ENCODE data around the gene NDP. TPM values are rescaled to one million over a fixed set of nuclear protein-coding genes. Genes with fewer than 3 reads are reported as not detected.

Gene NDP
- total RNA-seq, 2 donors from 2014 or later: not detected

- H3K27me3 Mint-ChIP-seq (ENCODE audit: insufficient read depth): peaks cover 34% of the 10 kb centered on the region
- H3K27ac Mint-ChIP-seq: no peak overlapping the region
- H3K9me3 Mint-ChIP-seq: peaks cover 59% of the 10 kb centered on the region
- no peaks in the 10 kb centered on the region for H3K36me3 ChIP-seq (ENCODE audit: control insufficient read depth, insufficient read depth, low read length)
- H3K4me3 Mint-ChIP-seq: no peak overlapping the region
- no peaks in the 10 kb centered on the region for H3K9me3 ChIP-seq (ENCODE audit: control insufficient read depth, low read length)
- no peaks in the 10 kb centered on the region for H3K36me3 Mint-ChIP-seq (ENCODE audit: low read depth)
- no peak for DNase-seq
- peaks cover 14% of the 10 kb centered on the region for H3K4me1 Mint-ChIP-seq
- H3K4me1 ChIP-seq (ENCODE audit: control insufficient read depth, insufficient read depth, low read length): no peaks in the 10 kb centered on the region
- H3K27me3 ChIP-seq (ENCODE audit: control insufficient read depth, insufficient read depth, low read length, poor library complexity, severe bottlenecking): peaks cover 29% of the 10 kb centered on the region
- WGBS, 2 experiments (ENCODE audit: insufficient coverage in 1 of 2, insufficient read length in 1 of 2): 87 to 100% methylated on average over 1 to 5 of the region's 5 CpGs
- no peak overlapping the region for H3K4me3 ChIP-seq (ENCODE audit: low read length)
- no peak overlapping the region for H3K27ac ChIP-seq (ENCODE audit: low read depth, low read length)
- TF ChIP-seq CTCF (conservative IDR thresholded peaks at IDR 0.05): no peak
- no peak overlapping the region for H3K9ac ChIP-seq (ENCODE audit: extremely low read depth, low read length, poor library complexity, severe bottlenecking)
Measured at GRCh38 chrX:43975796-43976195, 2.6 kb upstream of the NDP start.

GRCh38 chrX:43974741-43975465, 1.7 kb upstream of the NDP start:
- Histone ChIP-seq H3K27me3 (ENCODE audit: control insufficient read depth, insufficient read depth, low read length, poor library complexity, severe bottlenecking) (peaks cover 29% of the 10 kb centered on the region), H3K36me3 (ENCODE audit: control insufficient read depth, insufficient read depth, low read length) (no peaks in the 10 kb centered on the region), H3K9ac (ENCODE audit: extremely low read depth, low read length, poor library complexity, severe bottlenecking) (no peak overlapping the region), H3K9me3 (ENCODE audit: control insufficient read depth, low read length) (no peaks in the 10 kb centered on the region), H3K27ac (ENCODE audit: low read depth, low read length) (no peak overlapping the region), H3K4me1 (ENCODE audit: control insufficient read depth, insufficient read depth, low read length) (no peaks in the 10 kb centered on the region), H3K4me3 (ENCODE audit: low read length) (no peak overlapping the region)
- Mint-ChIP-seq H3K4me3 (no peak overlapping the region), H3K9me3 (peaks cover 66% of the 10 kb centered on the region), H3K4me1 (peaks cover 20% of the 10 kb centered on the region), H3K36me3 (ENCODE audit: low read depth) (no peaks in the 10 kb centered on the region), H3K27me3 (ENCODE audit: insufficient read depth) (peaks cover 35% of the 10 kb centered on the region), H3K27ac (no peak overlapping the region)
- WGBS, 2 experiments (ENCODE audit: insufficient coverage in 1 of 2, insufficient read length in 1 of 2): 96% methylated on average over 3 to 6 of the region's 6 CpGs
- no peak for DNase-seq
- no peak for TF ChIP-seq CTCF (conservative IDR thresholded peaks at IDR 0.05)

- H3K9me3 Mint-ChIP-seq: peaks cover 66% of the 10 kb centered on the region
Measured at GRCh38 chrX:43974100-43974475, 898 bp upstream of the NDP start.

More at GRCh38 chrX:43974100-43974475, 898 bp upstream of the NDP start:
- no CpG with 5 or more reads among the region's 2 CpGs for WGBS, 2 experiments (ENCODE audit: insufficient coverage in 1 of 2, insufficient read length in 1 of 2)
- no peak overlapping the region for H3K27ac ChIP-seq (ENCODE audit: low read depth, low read length)
- DNase-seq: no peak
- H3K27ac Mint-ChIP-seq: no peak overlapping the region
- no peaks in the 10 kb centered on the region for H3K4me1 ChIP-seq (ENCODE audit: control insufficient read depth, insufficient read depth, low read length)
- H3K36me3 Mint-ChIP-seq (ENCODE audit: low read depth): no peaks in the 10 kb centered on the region
- TF ChIP-seq CTCF (conservative IDR thresholded peaks at IDR 0.05): no peak
- no peak overlapping the region for H3K4me3 ChIP-seq (ENCODE audit: low read length)
- no peaks in the 10 kb centered on the region for H3K9me3 ChIP-seq (ENCODE audit: control insufficient read depth, low read length)
- no peak overlapping the region for H3K9ac ChIP-seq (ENCODE audit: extremely low read depth, low read length, poor library complexity, severe bottlenecking)
- peak overlapping the region; percentile 37 for H3K4me3 Mint-ChIP-seq
- peaks cover 37% of the 10 kb centered on the region for H3K27me3 Mint-ChIP-seq (ENCODE audit: insufficient read depth)
- no peaks in the 10 kb centered on the region for H3K36me3 ChIP-seq (ENCODE audit: control insufficient read depth, insufficient read depth, low read length)
- peaks cover 20% of the 10 kb centered on the region for H3K4me1 Mint-ChIP-seq
- peaks cover 29% of the 10 kb centered on the region for H3K27me3 ChIP-seq (ENCODE audit: control insufficient read depth, insufficient read depth, low read length, poor library complexity, severe bottlenecking)
